Fibroblast of villous mesenchyme (primary cell): ENCODE measurements around the gene ADAMTSL1. TPM values are rescaled to one million over a fixed set of nuclear protein-coding genes. Genes with fewer than 3 reads are reported as not detected.
"Not testable (repeated sequence)": the region's sequence is repeated elsewhere in the genome, so short reads cannot be mapped to it uniquely, and the experiment has no call there.

ENCODE experiments used
- DNase-seq: peaks from one replicate; pipeline ENCODE4 v3.0.0-alpha.2; 2010; ENCODE audit warnings: low read depth
- H3K4me3 ChIP-seq: 2 replicates; pipeline ENCODE4 v1.5.1; 2011; ENCODE audit warnings: low read depth, mild to moderate bottlenecking, low read length
- CTCF ChIP-seq: IDR thresholded peaks from 2 replicates; pipeline ENCODE4 v1.5.1; 2012; ENCODE audit warnings: low read depth, mild to moderate bottlenecking, low read length; ENCODE audit not compliant: insufficient read depth
- total RNA-seq: library from RNA; depleted of rRNA; stranded (reverse); fragments of >200 nt; gene quantifications from 2 replicates; pipeline ENCODE4 v1.2.3, GENCODE V29; 2012

Gene ADAMTSL1
- total RNA-seq, 1 donor = 3.0 TPM

DNA sequence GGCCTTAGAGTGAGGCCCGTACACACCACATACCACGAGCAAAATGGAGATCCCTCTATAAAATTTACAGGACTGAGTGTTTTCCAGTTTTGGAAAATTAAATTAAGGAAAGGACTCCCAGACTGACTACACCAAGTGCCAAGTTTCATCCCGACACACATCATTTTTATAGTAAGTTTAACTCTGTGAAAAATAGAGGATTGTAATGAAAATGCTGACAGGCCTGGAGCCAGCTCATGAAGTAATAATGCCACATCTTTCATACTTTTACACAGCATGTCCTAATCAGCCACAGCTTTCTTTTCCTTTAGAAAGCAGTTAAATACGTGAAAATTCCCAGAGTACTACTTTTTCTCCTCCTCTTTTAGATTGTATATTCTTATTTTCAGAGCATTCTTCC lies 389.8 kb downstream of the ADAMTSL1 start:
- TF ChIP-seq CTCF = no peak
- no peak for DNase-seq
- H3K4me3 ChIP-seq = no peak overlapping the region

- no peak overlapping the region for H3K4me3 ChIP-seq
- no peak for TF ChIP-seq CTCF
- DNase-seq = no peak
Measured at GRCh38 chr9:18864516-18864915, 390.6 kb downstream of the ADAMTSL1 start.

DNA sequence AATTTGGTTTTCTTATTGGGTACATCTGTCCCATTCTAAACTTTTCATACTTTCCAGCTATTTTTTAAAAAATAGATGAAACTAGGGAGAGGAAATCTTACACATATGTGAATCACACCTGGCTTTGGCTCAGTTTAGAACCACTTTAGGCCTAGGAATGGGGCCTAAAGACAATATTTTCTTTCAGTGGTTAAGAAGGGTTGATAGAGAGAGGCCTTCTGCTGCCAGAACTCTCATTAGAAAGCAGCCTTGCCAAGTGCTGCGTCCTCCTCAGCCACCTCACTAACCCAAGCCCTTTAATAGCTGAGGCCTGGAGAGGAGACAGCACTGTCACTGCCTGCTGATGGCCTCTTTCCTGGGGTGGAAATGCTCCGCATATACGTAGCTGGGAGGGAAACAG lies 391.6 kb downstream of the ADAMTSL1 start:
- DNase-seq = no peak
- TF ChIP-seq CTCF = no peak
- no peak overlapping the region for H3K4me3 ChIP-seq

GRCh38 chr9:18866121-18866831 lies 392.3 kb downstream of the ADAMTSL1 start:
- DNase-seq = no peak
- H3K4me3 ChIP-seq = no peak overlapping the region
- TF ChIP-seq CTCF = no peak

- DNase-seq = no peak
- H3K4me3 ChIP-seq = no peak overlapping the region
- no peak for TF ChIP-seq CTCF
Measured at GRCh38 chr9:18869725-18870124, 395.8 kb downstream of the ADAMTSL1 start.

GRCh38 chr9:18874069-18874468 lies 400.1 kb downstream of the ADAMTSL1 start:
- no peak for DNase-seq
- TF ChIP-seq CTCF = no peak

GRCh38 chr9:18874990-18875389 lies 401.0 kb downstream of the ADAMTSL1 start:
- not testable (repeated sequence) for H3K4me3 ChIP-seq, DNase-seq

More at GRCh38 chr9:18874069-18874468, 400.1 kb downstream of the ADAMTSL1 start:
- H3K4me3 ChIP-seq = no peak overlapping the region
